ENCODE measurements around the gene ZNF316.
"Not testable (repeated sequence)": the region's sequence is repeated elsewhere in the genome, so short reads cannot be mapped to it uniquely, and the experiment has no call there.

ZNF316 gene

GRCh38 chr7:6647080-6647479 is 10.0 kb downstream of the ZNF316 start:
- no peak for DNase-seq (ENCODE audit: low spot score)

DNA sequence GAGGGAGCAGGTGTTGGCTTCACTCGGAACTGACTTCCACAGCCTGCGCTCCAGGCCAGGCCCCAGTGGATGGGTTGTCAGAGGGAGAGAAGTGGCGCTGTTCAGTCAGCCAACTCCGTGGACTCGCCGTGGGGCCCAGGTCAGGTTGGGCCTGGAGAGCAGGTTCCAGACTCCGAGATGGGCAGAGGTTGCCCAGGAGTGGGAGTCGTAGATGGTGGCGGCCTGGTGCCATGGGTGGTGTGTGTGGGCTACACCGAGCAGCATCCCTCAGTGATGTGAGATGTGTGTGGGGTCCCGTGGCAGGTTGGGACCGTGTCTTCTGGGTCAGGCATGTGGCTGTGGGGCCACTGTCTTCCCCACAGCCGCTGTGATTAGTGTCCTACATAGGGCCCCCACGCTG is 10.4 kb downstream of the ZNF316 start:
- DNase-seq (ENCODE audit: low spot score): no peak

- DNase-seq (ENCODE audit: low spot score): no peak
These were observed 11.1 kb downstream of the ZNF316 start for GRCh38 chr7:6648066-6648814.

DNA sequence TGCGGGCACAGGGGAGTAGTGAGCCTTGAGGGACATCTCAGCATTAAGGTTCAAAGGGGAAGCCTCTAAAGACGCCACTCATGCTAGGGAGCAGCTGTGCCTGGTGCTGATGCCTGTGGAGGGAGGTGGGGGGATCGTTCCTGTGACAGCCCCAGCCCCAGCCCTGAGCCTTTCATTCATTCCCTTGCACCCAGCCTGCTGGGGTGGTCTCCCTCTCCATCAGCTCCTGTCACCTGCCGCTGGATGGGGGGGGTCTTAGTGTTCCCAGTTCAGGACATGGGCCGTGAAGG is 11.6 kb downstream of the ZNF316 start:
- no peak for DNase-seq (ENCODE audit: low spot score)

GRCh38 chr7:6649241-6649961 is 12.3 kb downstream of the ZNF316 start:
- no peak for DNase-seq (ENCODE audit: low spot score)

DNA sequence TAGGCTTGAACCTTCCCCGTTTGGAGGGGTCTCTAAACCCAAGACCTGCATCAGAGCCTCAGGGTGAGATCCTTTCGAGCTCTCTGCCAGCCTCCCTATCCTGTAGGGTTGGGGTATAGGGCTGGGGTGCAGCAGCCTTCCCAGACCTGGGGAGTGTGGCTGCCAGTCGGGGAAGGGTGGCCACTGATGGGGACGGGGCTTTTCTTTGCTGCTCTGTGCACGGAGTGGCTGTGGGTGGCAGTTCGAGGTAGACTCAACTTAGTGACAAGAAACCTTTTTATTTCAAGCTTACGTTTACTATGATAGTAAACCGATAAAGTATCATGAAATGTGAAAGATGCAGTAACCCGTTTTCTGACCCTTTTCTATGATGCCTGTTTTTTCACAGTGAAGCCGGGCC is 13.0 kb downstream of the ZNF316 start:
- DNase-seq (ENCODE audit: low spot score): no peak

DNA sequence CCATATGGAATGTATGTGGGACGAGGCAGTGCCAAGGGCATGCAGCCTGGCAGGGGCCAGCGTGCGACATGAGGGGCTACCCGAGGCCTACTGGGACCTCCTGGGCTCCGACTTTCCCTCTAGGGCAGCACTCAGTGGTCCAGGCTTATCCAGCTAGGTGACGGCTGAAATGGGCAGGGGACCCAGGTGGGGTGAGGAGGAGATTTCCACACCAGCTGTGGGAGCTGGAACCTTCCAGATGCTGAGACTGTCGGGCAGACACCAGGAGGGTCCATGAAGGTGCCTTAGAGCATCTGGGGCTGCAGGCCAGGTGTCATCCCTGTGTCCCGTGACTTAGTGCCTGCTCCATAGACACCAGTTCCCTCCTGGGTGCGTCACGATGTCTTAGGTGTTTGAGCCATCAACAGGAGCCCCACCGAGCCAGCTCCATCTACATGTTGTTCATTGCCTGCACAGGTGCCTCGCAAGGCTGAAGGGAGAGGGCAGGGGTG is 13.4 kb downstream of the ZNF316 start:
- DNase-seq (ENCODE audit: low spot score): no peak

DNA sequence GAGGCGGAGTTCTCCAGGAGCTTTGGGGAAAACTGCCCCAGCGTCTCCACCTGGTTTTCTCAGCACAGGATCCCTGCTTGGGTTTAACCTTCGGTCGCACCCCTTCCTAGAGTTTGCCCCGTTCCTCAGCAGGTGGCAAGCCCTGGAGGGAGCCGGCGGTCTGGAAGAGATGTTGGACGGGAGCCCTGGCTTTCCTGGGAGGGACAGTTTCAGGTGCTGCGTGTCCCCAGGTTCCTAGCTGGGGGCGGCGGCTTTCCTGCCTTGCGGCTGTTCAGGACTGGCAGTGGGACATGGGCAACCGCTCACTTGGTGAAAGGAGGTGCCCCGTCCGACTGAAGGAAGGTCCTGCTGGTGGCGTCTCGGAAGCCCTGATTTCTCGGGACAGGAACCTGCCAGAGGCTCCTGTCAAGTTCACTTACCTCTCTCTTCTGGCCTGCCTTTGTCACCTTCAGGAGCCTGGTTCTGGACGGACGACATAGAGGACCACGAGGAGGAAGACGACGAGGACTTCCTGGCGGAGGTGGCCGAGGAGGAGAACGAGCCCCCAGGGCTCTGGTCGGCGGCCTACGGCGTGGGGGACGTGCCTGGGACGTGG is 14.8 kb downstream of the ZNF316 start:
- no peak for DNase-seq (ENCODE audit: low spot score)

- DNase-seq (ENCODE audit: low spot score): no peak
These were observed 15.4 kb downstream of the ZNF316 start for GRCh38 chr7:6652446-6653011.

DNA sequence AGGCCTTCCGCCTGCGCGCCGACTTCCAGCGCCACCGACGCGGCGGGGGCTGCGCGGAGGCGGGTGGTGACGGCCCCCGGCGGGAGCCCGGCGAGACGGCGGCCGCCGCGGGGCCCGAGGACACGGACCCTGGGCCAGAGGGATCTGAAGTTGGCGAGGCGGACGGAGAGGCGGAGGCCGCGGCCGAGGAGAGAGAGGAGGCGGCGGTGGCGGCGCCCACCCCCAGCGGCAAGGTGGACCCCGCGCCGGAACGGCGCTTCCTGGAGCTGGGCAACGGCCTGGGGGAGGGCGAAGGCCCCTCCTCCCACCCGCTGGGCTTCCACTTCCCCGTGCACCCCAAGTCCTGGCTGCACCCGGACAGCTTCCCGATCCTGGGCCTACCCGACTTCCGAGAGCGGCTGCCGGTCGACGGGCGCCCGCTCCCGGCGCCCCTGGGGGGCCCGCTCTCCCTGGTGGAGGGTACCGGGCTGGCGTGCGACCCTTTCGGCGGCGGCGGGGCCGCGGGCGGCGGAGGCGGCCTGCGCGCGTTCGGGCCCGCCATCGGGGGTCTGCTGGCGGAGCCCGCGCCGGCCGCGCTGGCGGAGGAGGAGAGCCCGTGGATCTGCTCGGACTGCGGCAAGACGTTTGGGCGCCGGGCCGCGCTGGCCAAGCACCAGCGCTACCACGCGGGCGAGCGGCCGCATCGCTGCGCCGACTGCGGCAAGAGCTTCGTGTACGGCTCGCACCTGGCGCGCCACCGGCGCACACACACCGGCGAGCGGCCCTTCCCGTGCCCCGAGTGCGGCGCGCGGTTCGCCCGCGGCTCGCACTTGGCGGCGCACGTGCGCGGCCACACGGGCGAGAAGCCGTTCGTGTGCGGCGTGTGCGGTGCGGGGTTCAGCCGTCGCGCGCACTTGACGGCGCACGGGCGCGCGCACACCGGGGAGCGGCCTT is 16.2 kb downstream of the ZNF316 start:
- DNase-seq (ENCODE audit: low spot score): no peak

GRCh38 chr7:6654113-6654841 is 17.2 kb downstream of the ZNF316 start:
- DNase-seq (ENCODE audit: low spot score): no peak

GRCh38 chr7:6654842-6655610 is 17.9 kb downstream of the ZNF316 start:
- DNase-seq (ENCODE audit: low spot score): no peak

DNA sequence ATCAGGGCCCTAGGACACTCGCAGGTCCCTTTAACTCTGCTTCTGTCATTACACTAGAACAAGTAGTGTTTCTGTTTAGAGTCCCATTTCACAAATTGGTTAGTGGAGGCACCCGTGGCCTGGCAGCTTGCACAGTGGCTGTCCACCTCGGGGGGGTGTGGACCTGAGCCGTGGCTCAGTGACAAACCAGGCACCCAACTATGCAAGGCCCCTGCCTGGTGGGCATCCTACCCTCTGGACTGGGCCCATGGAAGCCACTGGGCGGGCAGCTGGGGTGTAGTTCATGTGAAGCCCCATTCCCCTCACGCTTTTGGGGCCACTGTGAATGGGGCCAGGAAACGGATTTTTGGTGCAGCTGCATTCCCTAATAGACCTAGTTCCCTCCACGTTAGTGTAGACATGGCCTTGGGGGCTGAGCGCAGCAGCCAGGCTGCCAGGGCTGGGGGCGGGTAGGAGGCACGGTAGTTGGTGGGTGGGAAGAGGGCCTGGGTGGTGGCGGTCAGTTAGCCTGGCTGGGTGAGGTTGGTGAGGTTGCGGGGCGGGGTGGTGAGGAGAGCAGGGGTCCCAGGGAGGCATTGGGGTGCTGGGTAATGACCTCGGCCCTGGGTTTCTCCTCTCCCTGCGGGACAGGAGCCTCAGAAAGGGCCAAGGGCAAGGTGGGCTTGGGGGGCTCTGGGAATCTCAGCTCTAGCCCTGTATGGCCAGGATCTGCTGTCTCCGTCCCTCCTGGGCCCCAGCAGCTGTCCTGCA is 18.7 kb downstream of the ZNF316 start:
- DNase-seq (ENCODE audit: low spot score): no peak

GRCh38 chr7:6656413-6656812 is 19.3 kb downstream of the ZNF316 start:
- DNase-seq (ENCODE audit: low spot score): no peak

- DNase-seq (ENCODE audit: low spot score): no peak
These were observed 21.7 kb downstream of the ZNF316 start for GRCh38 chr7:6658618-6659345.

DNA sequence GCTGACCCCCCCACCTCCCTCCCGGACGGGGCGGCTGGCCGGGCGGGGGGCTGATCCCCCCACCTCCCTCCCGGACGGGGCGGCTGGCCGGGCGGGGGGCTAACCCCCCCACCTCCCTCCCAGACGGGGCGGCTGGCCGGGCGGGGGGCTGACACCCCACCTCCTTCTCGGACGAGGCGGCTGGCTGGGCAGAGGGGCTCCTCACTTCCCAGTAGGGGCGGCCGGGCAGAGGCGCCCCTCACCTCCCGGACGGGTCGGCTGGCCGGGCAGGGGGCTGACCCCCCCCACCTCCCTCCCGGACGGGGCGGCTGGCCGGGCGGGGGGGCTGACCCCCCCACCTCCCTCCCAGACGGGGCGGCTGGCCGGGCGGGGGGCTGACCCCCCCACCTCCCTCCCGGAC is 33.7 kb downstream of the ZNF316 start:
- DNase-seq (ENCODE audit: low spot score): not testable (repeated sequence)

GRCh38 chr7:6675807-6676405 is 38.8 kb downstream of the ZNF316 start:
- no peak for DNase-seq (ENCODE audit: low spot score)

DNA sequence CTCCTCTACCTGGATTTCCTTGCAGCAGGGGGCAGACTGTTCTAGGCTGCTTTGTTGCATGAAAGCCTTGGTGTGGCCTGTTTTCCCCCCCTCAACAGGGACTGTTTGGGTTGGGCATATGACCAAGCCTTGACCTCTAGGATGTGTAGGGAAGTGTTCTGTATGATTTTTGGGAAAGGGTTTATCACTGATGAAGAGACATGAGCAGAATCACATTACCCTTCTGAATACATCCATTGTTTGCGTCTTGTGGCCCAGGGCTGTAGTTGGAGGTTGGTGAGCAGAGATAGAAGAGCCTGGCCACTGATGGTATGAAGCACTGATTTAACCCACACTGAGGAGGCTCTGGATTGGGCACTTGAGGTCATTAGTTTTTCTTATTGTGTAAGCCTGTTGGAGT is 43.0 kb downstream of the ZNF316 start:
- DNase-seq (ENCODE audit: low spot score): no peak

- no peak for DNase-seq (ENCODE audit: low spot score)
These were observed 54.0 kb downstream of the ZNF316 start for GRCh38 chr7:6691103-6691502.
